ENCODE results near the gene B3GNT4. TPM values are rescaled to one million over a fixed set of nuclear protein-coding genes. Genes with fewer than 3 reads are reported as not detected.

Gene B3GNT4
- total and polyA plus RNA-seq, 2 of the 13 experiments (the other 11 are each of a cell fraction or from before 2014, with no cell fraction given), result 0.04 to 0.21 TPM

DNA sequence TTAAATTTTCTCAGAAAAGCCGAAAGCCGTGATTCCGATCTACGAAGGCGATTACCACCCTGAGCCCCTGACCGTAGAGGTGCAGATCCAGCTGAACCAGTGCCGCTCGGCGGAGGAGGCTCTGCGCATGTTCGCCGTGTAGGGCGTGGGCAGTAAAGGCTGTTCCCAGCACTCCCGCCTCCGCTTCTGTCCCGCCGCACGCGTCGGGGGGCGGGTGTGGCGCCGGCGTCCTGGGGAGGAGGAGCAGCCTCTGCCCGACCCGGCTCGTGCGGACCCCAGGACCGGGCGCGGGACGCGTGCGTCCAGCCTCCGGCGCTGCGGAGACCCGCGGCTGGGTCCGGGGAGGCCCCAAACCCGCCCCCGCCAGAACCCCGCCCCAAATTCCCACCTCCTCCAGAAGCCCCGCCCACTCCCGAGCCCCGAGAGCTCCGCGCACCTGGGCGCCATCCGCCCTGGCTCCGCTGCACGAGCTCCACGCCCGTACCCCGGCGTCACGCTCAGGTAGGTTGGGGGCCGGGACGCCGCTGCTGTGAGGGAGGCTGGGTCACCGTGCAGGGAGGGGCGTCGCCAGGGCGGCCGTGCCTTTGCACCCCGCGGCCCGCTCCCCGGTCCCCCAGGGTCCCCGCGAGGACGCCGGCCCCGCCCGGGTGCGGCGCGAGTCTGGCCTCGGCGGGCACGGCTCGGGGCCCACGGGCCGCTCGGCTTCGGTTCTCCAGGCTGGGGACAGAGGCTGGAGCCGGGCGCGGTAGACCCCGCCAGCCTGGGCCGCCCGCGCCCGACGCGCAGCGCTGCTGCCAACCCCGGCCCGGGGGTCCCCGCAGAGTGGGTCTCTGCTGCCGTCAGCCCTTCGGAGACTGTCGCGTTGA lies at the start of gene B3GNT4 (continued):
- TF ChIP-seq EZH2 (conservative IDR thresholded peaks at IDR 0.05; ENCODE audit: low read depth, low read length) (peak; percentile 59), ERF (CRISPR knock-in tag; IDR thresholded peaks at IDR 0.05) (peak; percentile 18; the same call in 1 of the 2 replicates), ZNF563 (CRISPR knock-in tag; IDR thresholded peaks at IDR 0.05) (0 out of 2 replicates have a peak, but pooled peaks have one; percentile 42), NKX3-1 (CRISPR knock-in tag; IDR thresholded peaks at IDR 0.05) (0 out of 2 replicates have a peak, but pooled peaks have one; percentile 9), GABPB1 (CRISPR knock-in tag; IDR thresholded peaks at IDR 0.05) (peak; percentile 23; the same call in 1 of the 2 replicates), ZNF225 (CRISPR knock-in tag; IDR thresholded peaks at IDR 0.05) (peak; percentile 28; the same call in 1 of the 2 replicates), RXRA (CRISPR knock-in tag; IDR thresholded peaks at IDR 0.05) (0 out of 2 replicates have a peak, but pooled peaks have one; percentile 23), RFXAP (CRISPR knock-in tag; IDR thresholded peaks at IDR 0.05; ENCODE audit: borderline replicate concordance) (no peak), TARDBP (CRISPR knock-in tag; IDR thresholded peaks at IDR 0.05) (no peak), ZSCAN21 (CRISPR knock-in tag; IDR thresholded peaks at IDR 0.05; ENCODE audit: borderline replicate concordance) (peak; percentile 63; the same call in 1 of the 2 replicates), HDAC2 (CRISPR knock-in tag; IDR thresholded peaks at IDR 0.05) (no peak), SALL1 (CRISPR knock-in tag; IDR thresholded peaks at IDR 0.05) (0 out of 2 replicates have a peak, but pooled peaks have one; percentile 15)
- TF ChIP-seq, protein P1, sequence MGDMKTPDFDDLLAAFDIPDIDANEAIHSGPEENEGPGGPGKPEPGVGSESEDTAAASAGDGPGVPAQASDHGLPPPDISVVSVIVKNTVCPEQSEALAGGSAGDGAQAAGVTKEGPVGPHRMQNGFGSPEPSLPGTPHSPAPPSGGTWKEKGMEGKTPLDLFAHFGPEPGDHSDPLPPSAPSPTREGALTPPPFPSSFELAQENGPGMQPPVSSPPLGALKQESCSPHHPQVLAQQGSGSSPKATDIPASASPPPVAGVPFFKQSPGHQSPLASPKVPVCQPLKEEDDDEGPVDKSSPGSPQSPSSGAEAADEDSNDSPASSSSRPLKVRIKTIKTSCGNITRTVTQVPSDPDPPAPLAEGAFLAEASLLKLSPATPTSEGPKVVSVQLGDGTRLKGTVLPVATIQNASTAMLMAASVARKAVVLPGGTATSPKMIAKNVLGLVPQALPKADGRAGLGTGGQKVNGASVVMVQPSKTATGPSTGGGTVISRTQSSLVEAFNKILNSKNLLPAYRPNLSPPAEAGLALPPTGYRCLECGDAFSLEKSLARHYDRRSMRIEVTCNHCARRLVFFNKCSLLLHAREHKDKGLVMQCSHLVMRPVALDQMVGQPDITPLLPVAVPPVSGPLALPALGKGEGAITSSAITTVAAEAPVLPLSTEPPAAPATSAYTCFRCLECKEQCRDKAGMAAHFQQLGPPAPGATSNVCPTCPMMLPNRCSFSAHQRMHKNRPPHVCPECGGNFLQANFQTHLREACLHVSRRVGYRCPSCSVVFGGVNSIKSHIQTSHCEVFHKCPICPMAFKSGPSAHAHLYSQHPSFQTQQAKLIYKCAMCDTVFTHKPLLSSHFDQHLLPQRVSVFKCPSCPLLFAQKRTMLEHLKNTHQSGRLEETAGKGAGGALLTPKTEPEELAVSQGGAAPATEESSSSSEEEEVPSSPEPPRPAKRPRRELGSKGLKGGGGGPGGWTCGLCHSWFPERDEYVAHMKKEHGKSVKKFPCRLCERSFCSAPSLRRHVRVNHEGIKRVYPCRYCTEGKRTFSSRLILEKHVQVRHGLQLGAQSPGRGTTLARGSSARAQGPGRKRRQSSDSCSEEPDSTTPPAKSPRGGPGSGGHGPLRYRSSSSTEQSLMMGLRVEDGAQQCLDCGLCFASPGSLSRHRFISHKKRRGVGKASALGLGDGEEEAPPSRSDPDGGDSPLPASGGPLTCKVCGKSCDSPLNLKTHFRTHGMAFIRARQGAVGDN (CRISPR knock-in tag; IDR thresholded peaks at IDR 0.05), result peak; percentile 81

Data from HepG2 (cell line).